Left lung (tissue), 10 donors: ENCODE data around the gene SMARCD1. TPM values are rescaled to one million over a fixed set of nuclear protein-coding genes. Genes with fewer than 3 reads are reported as not detected.
"Not testable (repeated sequence)": the region's sequence is repeated elsewhere in the genome, so short reads cannot be mapped to it uniquely, and the experiment has no call there.

Source experiments
- ATAC-seq: fragments of 200-7000 bp; cut with Tn5 transposase; one replicate; pipeline ENCODE4 v1.9.1; 2020; ENCODE audit warnings: moderate library complexity
- DNase-seq, 4 donors: peaks; one replicate each; pipeline ENCODE4 v3.0.0-alpha.2; 2013 to 2020
- H3K27ac ChIP-seq, 2 donors: fragments of 200-600 bp; sonication (generic) in 1 of 2; one replicate each; pipeline versions ENCODE4 v1.5.0 to v1.8.0; 2020 to 2021
- H3K27me3 ChIP-seq, 2 donors: fragments of 200-600 bp; sonication (generic) in 1 of 2; one replicate each; pipeline versions ENCODE4 v1.5.0 to v1.8.0; 2020 to 2021
- H3K36me3 ChIP-seq, 2 donors: fragments of 200-600 bp; sonication (generic) in 1 of 2; one replicate each; pipeline versions ENCODE4 v1.5.0 to v1.8.0; 2020 to 2021
- H3K4me1 ChIP-seq, 2 donors: fragments of 200-600 bp; one replicate each; pipeline ENCODE4 v1.8.0; 2021
- H3K4me3 ChIP-seq, 2 donors: fragments of 200-600 bp; sonication (generic) in 1 of 2; one replicate each; pipeline versions ENCODE4 v1.5.0 to v1.8.0; 2020 to 2021; ENCODE audit warnings: mild to moderate bottlenecking in 1 of 2
- H3K9me3 ChIP-seq, 2 donors: fragments of 200-600 bp; sonication (generic) in 1 of 2; one replicate each; pipeline versions ENCODE4 v1.5.0 to v1.8.0; 2020 to 2021
- CTCF ChIP-seq, 2 donors: fragments of 200-600 bp; sonication (generic) in 1 of 2; IDR thresholded peaks; one replicate each; pipeline versions ENCODE4 v1.5.0 to v1.8.0; 2021; ENCODE audit warnings: antibody characterized with exemption in 2 of 2
- intact Hi-C, 2 donors: fragments of 100-400 bp; cut with DNase I; formaldehyde crosslinking; loops; one replicate each; pipeline versions ENCODE4 v1.11.2 to v1.14.2; 2022
- polyA plus RNA-seq, 6 donors: library from polyadenylated mRNA; unstranded; fragments of 120-200 nt; gene quantifications; one replicate each; pipeline ENCODE4 v1.2.1, GENCODE V29; 2013; ENCODE audit not compliant: insufficient read length in 6 of 6
- total RNA-seq, 2 donors: library from RNA; stranded (reverse); fragmentation: NEBNext Ultra II Directional; extraction: Animal tissue kit (Norgen Biotek cat#: 25700); gene quantifications; one replicate each; pipeline ENCODE4 v1.2.1, GENCODE V29; 2021
- donor health status: DM: no; HTN: yes; CAD: no.
- donor health status: DM: no; HTN: no; CAD: no.

SMARCD1 gene
- total and polyA plus RNA-seq, 8 donors, result 33.1 to 155 (median 139) TPM

- intact Hi-C loops, result no loop called here
- DNase-seq, result no peak
- no peak for TF ChIP-seq CTCF (IDR thresholded peaks at IDR 0.05)
- H3K4me3 ChIP-seq, result no peak overlapping the region
- no peaks in the 10 kb centered on the region for H3K9me3 ChIP-seq
- peaks cover 0 to 12% of the 10 kb centered on the region in 2 donors for H3K4me1 ChIP-seq
- no peak for ATAC-seq
- peaks cover 0 to 9% of the 10 kb centered on the region in 2 donors for H3K27me3 ChIP-seq
- H3K27ac ChIP-seq, result no peak overlapping the region
- no peaks in the 10 kb centered on the region for H3K36me3 ChIP-seq
These were observed 3.9 kb upstream of the SMARCD1 start for GRCh38 chr12:50081096-50081808.

GRCh38 chr12:50082644-50083043 is 2.5 kb upstream of the SMARCD1 start:
- no peak overlapping the region for H3K4me3 ChIP-seq
- intact Hi-C loops, result no loop called here
- no peak for ATAC-seq

GRCh38 chr12:50083301-50083700 is 1.8 kb upstream of the SMARCD1 start:
- intact Hi-C loops, result no loop called here
- Histone ChIP-seq H3K36me3 (peaks cover 0 to 14% of the 10 kb centered on the region in 2 donors), H3K27ac (no peak overlapping the region), H3K4me1 (peaks cover 0 to 15% of the 10 kb centered on the region in 2 donors), H3K27me3 (peaks cover 0 to 9% of the 10 kb centered on the region in 2 donors), H3K4me3 (no peak overlapping the region), H3K9me3 (no peaks in the 10 kb centered on the region)
- DNase-seq (no peak), ATAC-seq (no peak)
- no peak for TF ChIP-seq CTCF (IDR thresholded peaks at IDR 0.05)

More at GRCh38 chr12:50082644-50083043, 2.5 kb upstream of the SMARCD1 start:
- Histone ChIP-seq H3K4me1 (peaks cover 0 to 12% of the 10 kb centered on the region in 2 donors), H3K27me3 (peaks cover 0 to 9% of the 10 kb centered on the region in 2 donors), H3K9me3 (no peaks in the 10 kb centered on the region), H3K36me3 (peaks cover 0 to 12% of the 10 kb centered on the region in 2 donors), H3K27ac (no peak overlapping the region)
- no peak for TF ChIP-seq CTCF (IDR thresholded peaks at IDR 0.05)
- no peak for DNase-seq

GRCh38 chr12:50084409-50084774 is 750 bp upstream of the SMARCD1 start:
- DNase-seq, H3K9me3 ChIP-seq, intact Hi-C loops, ATAC-seq, H3K27me3 ChIP-seq: not testable (repeated sequence)
- Histone ChIP-seq H3K36me3 (peaks cover 0 to 24% of the 10 kb centered on the region in 2 donors), H3K4me3 (peak overlapping the region; percentile 81 to 96), H3K27ac (peak overlapping the region; percentile 93 to 95), H3K4me1 (peaks cover 0 to 22% of the 10 kb centered on the region in 2 donors)

- DNase-seq (no peak), ATAC-seq (no peak)
- H3K27ac ChIP-seq, result peak overlapping the region; percentile 93 to 95
- intact Hi-C loops, result no loop called here
- H3K9me3 ChIP-seq, result no peaks in the 10 kb centered on the region
- no peak for TF ChIP-seq CTCF (IDR thresholded peaks at IDR 0.05)
- H3K27me3 ChIP-seq, result peaks cover 0 to 7% of the 10 kb centered on the region in 2 donors
- H3K36me3 ChIP-seq, result peaks cover 8 to 36% of the 10 kb centered on the region in 2 donors
- peaks cover 0 to 22% of the 10 kb centered on the region in 2 donors for H3K4me1 ChIP-seq
- H3K4me3 ChIP-seq, result peak overlapping the region; percentile 81 to 96
These were observed 502 bp downstream of the SMARCD1 start for GRCh38 chr12:50085615-50086072.
